GM23338 (cell line): ENCODE measurements around the gene MEGF8. TPM values are rescaled to one million over a fixed set of nuclear protein-coding genes. Genes with fewer than 3 reads are reported as not detected.

Experiments
- ATAC-seq: fragments of 200-7000 bp; cut with Tn5 transposase; 3 replicates; pipeline ENCODE4 v1.9.1; 2020
- DNase-seq: peaks from one replicate; pipeline ENCODE4 v3.0.0-alpha.2; 2015; ENCODE audit warnings: low spot score
- H2AFZ ChIP-seq: fragments of 200-600 bp; sonication (generic); 2 replicates; pipeline ENCODE4 v1.8.0; 2016; ENCODE audit warnings: antibody characterized with exemption, mild to moderate bottlenecking, moderate library complexity
- H3F3A ChIP-seq: fragments of 200-600 bp; sonication (generic); replicated peaks from 2 replicates; pipeline ENCODE4 v1.8.0; 2017; ENCODE audit warnings: antibody characterized with exemption, mixed run types, low read depth
- H3K27ac ChIP-seq: fragments of 200-600 bp; sonication (generic); 2 replicates; pipeline ENCODE4 v1.6.1; 2016; ENCODE audit warnings: low read depth
- H3K27me3 ChIP-seq: fragments of 200-600 bp; sonication (generic); 2 replicates; pipeline ENCODE4 v1.8.0; 2016; ENCODE audit warnings: mild to moderate bottlenecking, mixed run types, moderate library complexity; ENCODE audit not compliant: insufficient read depth
- H3K36me3 ChIP-seq: fragments of 200-600 bp; sonication (generic); 2 replicates; pipeline ENCODE4 v1.8.0; 2016; ENCODE audit warnings: mild to moderate bottlenecking; ENCODE audit not compliant: insufficient read depth
- H3K4me1 ChIP-seq: fragments of 200-600 bp; sonication (generic); 2 replicates; pipeline ENCODE4 v1.8.0; 2016; ENCODE audit warnings: mild to moderate bottlenecking, moderate library complexity; ENCODE audit not compliant: insufficient read depth
- H3K4me2 ChIP-seq: fragments of 200-600 bp; sonication (generic); 2 replicates; pipeline ENCODE4 v1.7.1; 2017; ENCODE audit warnings: mixed run types
- H3K4me3 ChIP-seq: fragments of 200-600 bp; sonication (generic); 2 replicates; pipeline ENCODE4 v1.6.1; 2016; ENCODE audit warnings: mixed run types
- H3K79me2 ChIP-seq: fragments of 200-600 bp; sonication (generic); replicated peaks from 2 replicates; pipeline ENCODE4 v1.8.0; 2017; ENCODE audit warnings: mild to moderate bottlenecking; ENCODE audit not compliant: insufficient read depth
- H3K9me2 ChIP-seq: fragments of 200-600 bp; sonication (generic); 2 replicates; pipeline ENCODE4 v1.8.0; 2017; ENCODE audit not compliant: insufficient read depth
- H4K20me1 ChIP-seq: fragments of 200-600 bp; sonication (generic); replicated peaks from 2 replicates; pipeline ENCODE4 v1.8.0; 2017; ENCODE audit warnings: mild to moderate bottlenecking; ENCODE audit not compliant: insufficient read depth
- H3K27ac Mint-ChIP-seq: 2 replicates; pipeline ENCODE4 v1.8.0; 2020; ENCODE audit warnings: inconsistent platforms, mild to moderate bottlenecking, moderate library complexity, mixed read lengths
- H3K27me3 Mint-ChIP-seq: 3 replicates; pipeline ENCODE4 v1.8.0; 2022; ENCODE audit warnings: low read depth, mild to moderate bottlenecking, moderate library complexity, mixed read lengths, inconsistent platforms; ENCODE audit not compliant: insufficient read depth, poor library complexity
- H3K36me3 Mint-ChIP-seq: 3 replicates; pipeline ENCODE4 v1.8.0; 2021; ENCODE audit warnings: low read depth, mild to moderate bottlenecking, inconsistent platforms, moderate library complexity, mixed read lengths
- H3K4me1 Mint-ChIP-seq: 3 replicates; pipeline ENCODE4 v1.8.0; 2020; ENCODE audit warnings: mild to moderate bottlenecking, inconsistent platforms, mixed read lengths
- H3K4me3 Mint-ChIP-seq: 3 replicates; pipeline ENCODE4 v1.8.0; 2021; ENCODE audit warnings: moderate library complexity, mild to moderate bottlenecking, inconsistent platforms, mixed read lengths
- H3K9me3 Mint-ChIP-seq: 3 replicates; pipeline ENCODE4 v1.8.0; 2020; ENCODE audit warnings: moderate library complexity, mild to moderate bottlenecking, inconsistent platforms, mixed read lengths
- CREB1 ChIP-seq: fragments of 250-450 bp; sonication (Bioruptor Pico); IDR thresholded peaks from 2 replicates; pipeline ENCODE4 v1.5.0; 2020; ENCODE audit warnings: low read depth, mild to moderate bottlenecking, moderate library complexity
- ETS1 ChIP-seq: IDR thresholded peaks from 2 replicates; pipeline ENCODE4 v1.6.1; 2016; ENCODE audit warnings: antibody characterized with exemption
- EZH2 ChIP-seq: fragments of 200-600 bp; sonication (generic); IDR thresholded peaks from one replicate; pipeline ENCODE4 v1.8.0; 2017; ENCODE audit warnings: antibody characterized with exemption, mild to moderate bottlenecking, low read depth; ENCODE audit not compliant: unreplicated experiment
- EZH2phosphoT487 ChIP-seq: fragments of 200-600 bp; sonication (generic); IDR thresholded peaks from one replicate; pipeline ENCODE4 v1.8.1; 2018; ENCODE audit warnings: antibody characterized with exemption; ENCODE audit not compliant: unreplicated experiment
- JUNB ChIP-seq: IDR thresholded peaks from one replicate; pipeline ENCODE4 v1.6.1; 2016; ENCODE audit warnings: antibody characterized with exemption; ENCODE audit not compliant: unreplicated experiment
- NANOG ChIP-seq: IDR thresholded peaks from 2 replicates; pipeline ENCODE4 v1.6.1; 2016; ENCODE audit warnings: antibody characterized with exemption, borderline replicate concordance
- POLR2AphosphoS5 ChIP-seq: IDR thresholded peaks from 2 replicates; pipeline ENCODE4 v1.6.1; 2016; ENCODE audit warnings: antibody characterized with exemption, low read depth
- STAT1 ChIP-seq: IDR thresholded peaks from one replicate; pipeline ENCODE4 v1.6.1; 2016; ENCODE audit warnings: antibody characterized with exemption; ENCODE audit not compliant: unreplicated experiment
- ZNF114 ChIP-seq: fragments of 250-450 bp; sonication (Bioruptor Pico); IDR thresholded peaks from 2 replicates; pipeline ENCODE4 v1.5.0; 2020; ENCODE audit warnings: mild to moderate bottlenecking, moderate library complexity
- ZNF331 ChIP-seq: fragments of 250-450 bp; sonication (Bioruptor Pico); IDR thresholded peaks from 2 replicates; pipeline ENCODE4 v1.5.0; 2020; ENCODE audit warnings: low read depth, mild to moderate bottlenecking, moderate library complexity
- ZNF462 ChIP-seq: fragments of 250-450 bp; sonication (Bioruptor Pico); IDR thresholded peaks from 2 replicates; pipeline ENCODE4 v1.5.0; 2020; ENCODE audit warnings: mild to moderate bottlenecking, moderate library complexity
- polyA plus RNA-seq: library from polyadenylated mRNA; unstranded; fragments of >200 nt; fragmentation: Nextera tagmentation; extraction: Ambion mirVana; gene quantifications from 2 replicates; pipeline ENCODE4 v1.2.1, GENCODE V29; 2016
- total RNA-seq: library from RNA; depleted of rRNA; stranded (reverse); fragments of >200 nt; shearing (Covaris generic); gene quantifications from 2 replicates; pipeline ENCODE4 v1.2.3, GENCODE V29; 2014
- TF ChIP-seq, protein P1 (sequence below): IDR thresholded peaks from one replicate; pipeline ENCODE4 v1.6.1; 2018; ENCODE audit warnings: antibody characterized with exemption; ENCODE audit not compliant: unreplicated experiment
- TF ChIP-seq, protein P2 (sequence below), 2 experiments: fragments of 200-600 bp in 1 of 2; sonication (generic) in 1 of 2; conservative IDR thresholded peaks; 2 replicates each; pipeline versions ENCODE4 v1.5.1 to v1.6.1; 2016 to 2017; ENCODE audit warnings: antibody characterized with exemption in 2 of 2, low read depth in 2 of 2, mild to moderate bottlenecking in 2 of 2, moderate library complexity in 1 of 2

The MEGF8 gene
- total and polyA plus RNA-seq, 2 experiments from 2014 or later, result 6.2 to 40.5 TPM

GRCh38 chr19:42313840-42314755 lies 11.3 kb upstream of the MEGF8 start:
- Mint-ChIP-seq H3K36me3 (no peaks in the 10 kb centered on the region), H3K4me3 (peak overlapping the region; percentile 81), H3K9me3 (no peaks in the 10 kb centered on the region), H3K27me3 (peaks cover 35% of the 10 kb centered on the region), H3K27ac (no peak overlapping the region), H3K4me1 (peaks cover 15% of the 10 kb centered on the region)
- TF ChIP-seq EZH2, result no peak
- no peak for TF ChIP-seq ETS1
- no peak for TF ChIP-seq JUNB
- TF ChIP-seq, protein P1, sequence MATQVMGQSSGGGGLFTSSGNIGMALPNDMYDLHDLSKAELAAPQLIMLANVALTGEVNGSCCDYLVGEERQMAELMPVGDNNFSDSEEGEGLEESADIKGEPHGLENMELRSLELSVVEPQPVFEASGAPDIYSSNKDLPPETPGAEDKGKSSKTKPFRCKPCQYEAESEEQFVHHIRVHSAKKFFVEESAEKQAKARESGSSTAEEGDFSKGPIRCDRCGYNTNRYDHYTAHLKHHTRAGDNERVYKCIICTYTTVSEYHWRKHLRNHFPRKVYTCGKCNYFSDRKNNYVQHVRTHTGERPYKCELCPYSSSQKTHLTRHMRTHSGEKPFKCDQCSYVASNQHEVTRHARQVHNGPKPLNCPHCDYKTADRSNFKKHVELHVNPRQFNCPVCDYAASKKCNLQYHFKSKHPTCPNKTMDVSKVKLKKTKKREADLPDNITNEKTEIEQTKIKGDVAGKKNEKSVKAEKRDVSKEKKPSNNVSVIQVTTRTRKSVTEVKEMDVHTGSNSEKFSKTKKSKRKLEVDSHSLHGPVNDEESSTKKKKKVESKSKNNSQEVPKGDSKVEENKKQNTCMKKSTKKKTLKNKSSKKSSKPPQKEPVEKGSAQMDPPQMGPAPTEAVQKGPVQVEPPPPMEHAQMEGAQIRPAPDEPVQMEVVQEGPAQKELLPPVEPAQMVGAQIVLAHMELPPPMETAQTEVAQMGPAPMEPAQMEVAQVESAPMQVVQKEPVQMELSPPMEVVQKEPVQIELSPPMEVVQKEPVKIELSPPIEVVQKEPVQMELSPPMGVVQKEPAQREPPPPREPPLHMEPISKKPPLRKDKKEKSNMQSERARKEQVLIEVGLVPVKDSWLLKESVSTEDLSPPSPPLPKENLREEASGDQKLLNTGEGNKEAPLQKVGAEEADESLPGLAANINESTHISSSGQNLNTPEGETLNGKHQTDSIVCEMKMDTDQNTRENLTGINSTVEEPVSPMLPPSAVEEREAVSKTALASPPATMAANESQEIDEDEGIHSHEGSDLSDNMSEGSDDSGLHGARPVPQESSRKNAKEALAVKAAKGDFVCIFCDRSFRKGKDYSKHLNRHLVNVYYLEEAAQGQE, result no peak
- no peak for TF ChIP-seq CREB1 (CRISPR knock-in tag)
- TF ChIP-seq ZNF114 (CRISPR knock-in tag), result no peak
- TF ChIP-seq EZH2phosphoT487, result no peak
- TF ChIP-seq POLR2AphosphoS5, result no peak
- TF ChIP-seq ZNF462, result no peak
- TF ChIP-seq, protein P2, sequence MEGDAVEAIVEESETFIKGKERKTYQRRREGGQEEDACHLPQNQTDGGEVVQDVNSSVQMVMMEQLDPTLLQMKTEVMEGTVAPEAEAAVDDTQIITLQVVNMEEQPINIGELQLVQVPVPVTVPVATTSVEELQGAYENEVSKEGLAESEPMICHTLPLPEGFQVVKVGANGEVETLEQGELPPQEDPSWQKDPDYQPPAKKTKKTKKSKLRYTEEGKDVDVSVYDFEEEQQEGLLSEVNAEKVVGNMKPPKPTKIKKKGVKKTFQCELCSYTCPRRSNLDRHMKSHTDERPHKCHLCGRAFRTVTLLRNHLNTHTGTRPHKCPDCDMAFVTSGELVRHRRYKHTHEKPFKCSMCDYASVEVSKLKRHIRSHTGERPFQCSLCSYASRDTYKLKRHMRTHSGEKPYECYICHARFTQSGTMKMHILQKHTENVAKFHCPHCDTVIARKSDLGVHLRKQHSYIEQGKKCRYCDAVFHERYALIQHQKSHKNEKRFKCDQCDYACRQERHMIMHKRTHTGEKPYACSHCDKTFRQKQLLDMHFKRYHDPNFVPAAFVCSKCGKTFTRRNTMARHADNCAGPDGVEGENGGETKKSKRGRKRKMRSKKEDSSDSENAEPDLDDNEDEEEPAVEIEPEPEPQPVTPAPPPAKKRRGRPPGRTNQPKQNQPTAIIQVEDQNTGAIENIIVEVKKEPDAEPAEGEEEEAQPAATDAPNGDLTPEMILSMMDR (conservative IDR thresholded peaks at IDR 0.05; ENCODE audit: low read depth in 2 of 2), result no peak
- no peak for TF ChIP-seq ZNF331 (CRISPR knock-in tag)
- TF ChIP-seq STAT1, result no peak
- no peak for TF ChIP-seq NANOG
- H3F3A ChIP-seq, result 0 out of 2 replicates have a peak, but pooled peaks cover 15% of the 10 kb centered on the region
- no peaks in the 10 kb centered on the region for H3K9me2 ChIP-seq
- no peak overlapping the region for H3K27ac ChIP-seq
- ATAC-seq (no peak), DNase-seq (no peak)
- H3K27me3 ChIP-seq, result peaks cover 23% of the 10 kb centered on the region
- H4K20me1 ChIP-seq, result no peaks in the 10 kb centered on the region
- H3K4me2 ChIP-seq, result peak overlapping the region; percentile 94
- H3K4me3 ChIP-seq, result peak overlapping the region; percentile 97
- no peaks in the 10 kb centered on the region for H3K36me3 ChIP-seq
- peaks cover 5% of the 10 kb centered on the region; the same call in 1 of the 2 replicates for H3K4me1 ChIP-seq
- peak overlapping the region; percentile 99 for H2AFZ ChIP-seq
- H3K79me2 ChIP-seq, result no peaks in the 10 kb centered on the region
